HG03469 (cell line): ENCODE measurements around the gene ANHX.

Source experiments
- ATAC-seq: cut with Tn5 transposase; IDR thresholded peaks from one replicate; pipeline ENCODE4 v1.9.1; 2021; ENCODE audit warnings: mild to moderate bottlenecking, moderate library complexity, moderate number of reproducible peaks; ENCODE audit not compliant: unreplicated experiment

ANHX gene

DNA sequence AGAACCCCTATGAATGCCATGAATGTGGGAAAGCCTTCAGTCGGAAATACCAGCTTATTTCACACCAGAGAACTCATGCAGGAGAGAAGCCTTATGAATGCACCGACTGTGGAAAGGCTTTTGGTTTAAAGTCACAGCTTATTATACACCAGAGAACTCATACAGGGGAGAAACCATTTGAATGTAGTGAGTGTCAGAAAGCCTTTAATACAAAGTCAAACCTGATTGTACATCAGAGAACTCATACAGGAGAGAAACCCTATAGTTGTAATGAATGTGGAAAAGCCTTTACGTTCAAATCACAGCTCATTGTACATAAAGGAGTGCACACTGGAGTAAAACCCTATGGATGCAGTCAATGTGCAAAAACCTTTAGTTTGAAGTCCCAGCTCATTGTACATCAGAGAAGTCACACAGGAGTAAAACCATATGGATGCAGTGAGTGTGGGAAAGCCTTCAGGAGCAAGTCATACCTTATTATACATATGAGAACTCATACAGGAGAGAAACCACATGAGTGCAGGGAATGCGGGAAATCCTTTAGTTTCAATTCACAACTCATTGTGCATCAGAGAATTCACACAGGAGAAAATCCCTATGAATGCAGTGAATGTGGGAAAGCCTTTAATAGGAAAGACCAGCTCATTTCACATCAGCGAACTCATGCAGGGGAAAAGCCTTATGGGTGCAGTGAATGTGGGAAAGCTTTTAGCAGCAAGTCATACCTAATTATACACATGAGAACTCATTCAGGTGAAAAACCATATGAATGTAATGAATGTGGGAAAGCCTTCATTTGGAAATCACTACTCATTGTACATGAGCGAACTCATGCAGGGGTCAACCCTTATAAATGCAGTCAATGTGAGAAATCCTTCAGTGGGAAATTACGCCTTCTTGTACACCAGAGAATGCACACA lies 32.1 kb downstream of the ANHX start:
- ATAC-seq: no peak

GRCh38 chr12:133202493-133203343 lies 33.0 kb downstream of the ANHX start:
- ATAC-seq: no peak

- no peak for ATAC-seq
Observed at GRCh38 chr12:133201888-133202287, 33.8 kb downstream of the ANHX start.

DNA sequence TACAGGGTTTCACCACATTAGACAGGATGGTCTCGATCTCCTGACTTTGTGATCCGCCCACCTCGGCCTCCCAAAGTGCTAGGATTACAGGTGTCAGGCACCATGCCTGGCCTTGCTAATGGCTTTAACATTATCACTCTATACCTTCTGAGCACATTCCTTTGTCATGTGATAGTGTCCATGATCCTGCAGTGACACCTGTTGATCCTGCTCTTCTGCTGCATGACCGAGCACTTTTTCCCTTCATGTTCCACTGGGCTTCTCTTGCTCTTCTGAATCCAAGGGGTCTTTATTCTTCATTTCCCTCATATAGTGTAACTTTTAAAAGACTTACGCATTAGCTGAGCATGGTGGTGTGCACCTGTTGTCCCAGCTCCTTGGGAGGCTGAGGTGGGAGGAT lies 42.8 kb downstream of the ANHX start:
- ATAC-seq: no peak

DNA sequence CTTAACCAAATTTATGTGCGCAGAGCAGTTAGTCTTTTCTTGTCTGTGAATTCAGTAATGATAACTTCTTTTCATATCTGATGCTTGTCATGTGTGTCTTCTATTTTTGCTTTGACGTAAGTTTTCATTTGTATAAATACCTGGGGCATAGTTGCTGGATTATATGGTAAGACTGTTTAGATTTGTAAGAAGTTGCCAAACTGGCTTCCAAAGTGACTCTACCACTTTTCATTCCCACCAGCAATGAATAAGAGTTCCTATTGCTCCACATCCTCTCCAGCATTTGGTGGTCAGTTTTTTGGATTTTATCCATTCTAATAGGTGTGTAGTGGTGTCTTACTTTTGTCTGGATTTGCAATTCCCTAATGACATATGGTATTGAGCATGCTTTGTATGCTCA lies 45.5 kb downstream of the ANHX start:
- no peak for ATAC-seq

- ATAC-seq: peak; percentile 93
Observed at GRCh38 chr12:133181238-133181959, 54.3 kb downstream of the ANHX start, which contains the start of gene ZNF268. Gene ZNF268 (plus strand): TSS chr12:133181495. CDS start chr12:133181998, 503 bp downstream.

- no peak for ATAC-seq
Observed at GRCh38 chr12:133180669-133181068, 55.0 kb downstream of the ANHX start.

- ATAC-seq: no peak
Observed at GRCh38 chr12:133174901-133175300, 60.8 kb downstream of the ANHX start.

DNA sequence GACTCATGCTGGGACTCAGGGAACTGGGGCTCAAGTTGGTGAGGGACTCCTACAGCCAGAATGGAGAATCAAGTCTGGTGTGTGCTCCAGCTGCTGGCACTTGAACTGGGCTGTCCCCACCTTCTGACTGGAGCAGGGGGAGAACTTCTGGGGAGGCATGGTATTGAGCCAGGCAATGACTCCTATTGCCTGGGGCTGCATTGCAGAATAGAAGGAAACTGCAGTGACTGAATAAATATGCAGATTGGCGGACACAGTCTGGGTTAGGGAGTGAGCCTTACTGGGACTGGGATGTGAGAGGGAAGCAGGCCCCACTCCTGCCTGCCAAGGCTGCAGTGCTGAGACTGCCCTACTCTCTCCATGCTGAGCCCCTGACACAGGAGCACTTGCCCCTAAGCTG lies 63.2 kb downstream of the ANHX start:
- ATAC-seq: no peak
